Measurements from ENCODE around the gene DHRS7B.
A peak's percentile ranks its signal among the peaks of the same experiment; 100 is the strongest.
"Not testable (repeated sequence)": the region's sequence is repeated elsewhere in the genome, so short reads cannot be mapped to it uniquely, and the experiment has no call there.

The DHRS7B gene

GRCh38 chr17:21141331-21141730, 14.6 kb downstream of the DHRS7B start:
- Histone ChIP-seq H3K27ac (no peak overlapping the region), H3K9ac (no peak overlapping the region), H3K36me3 (peaks cover 14 to 56% (median 46%) of the 10 kb centered on the region in 11 experiments), H4K20me1 (no peaks in the 10 kb centered on the region; a peak in 1 of 22 replicates), H3K27me3 (no peaks in the 10 kb centered on the region), H3K9me3 (replicated peaks in 1 of 11) (peaks cover 36 to 79% (median 63%) of the 10 kb centered on the region in 11 experiments), H3K4me2 (no peak overlapping the region), H3K4me3 (no peak overlapping the region), H3K4me1 (peaks cover 0 to 15% (median 5%) of the 10 kb centered on the region in 10 experiments; a peak in 11 of 20 replicates)
- TF ChIP-seq Cebpa-rat (IDR thresholded peaks at IDR 0.05): no peak

- not testable (repeated sequence) for H3K27me3 ChIP-seq, H3K9ac ChIP-seq, H3K4me3 ChIP-seq, H3K27ac ChIP-seq, H3K4me2 ChIP-seq, H4K20me1 ChIP-seq
- Histone ChIP-seq H3K9me3 (replicated peaks in 1 of 11) (peaks cover 32 to 79% (median 61%) of the 10 kb centered on the region in 11 experiments), H3K4me1 (peaks cover 0 to 23% (median 10%) of the 10 kb centered on the region in 10 experiments; a peak in 12 of 20 replicates), H3K36me3 (peaks cover 15 to 53% (median 42%) of the 10 kb centered on the region in 11 experiments)
Observed at GRCh38 chr17:21142065-21142464, 15.3 kb downstream of the DHRS7B start.

- H3K27ac ChIP-seq: no peak overlapping the region
Observed at GRCh38 chr17:21143695-21144094, 16.9 kb downstream of the DHRS7B start.

GRCh38 chr17:21144299-21144698, 17.5 kb downstream of the DHRS7B start:
- H4K20me1 ChIP-seq, H3K27ac ChIP-seq, H3K27me3 ChIP-seq, H3K4me3 ChIP-seq, H3K9ac ChIP-seq, H3K4me2 ChIP-seq: not testable (repeated sequence)
- H3K36me3 ChIP-seq: peaks cover 21 to 55% (median 43%) of the 10 kb centered on the region in 11 experiments
- H3K4me1 ChIP-seq: peaks cover 10 to 45% (median 29%) of the 10 kb centered on the region in 10 experiments; a peak in 19 of 20 replicates
- H3K9me3 ChIP-seq (replicated peaks in 1 of 11): peaks cover 32 to 79% (median 61%) of the 10 kb centered on the region in 11 experiments

More at GRCh38 chr17:21143695-21144094, 16.9 kb downstream of the DHRS7B start:
- H3K4me1 ChIP-seq: peaks cover 4 to 39% (median 23%) of the 10 kb centered on the region in 10 experiments; a peak in 19 of 20 replicates
- no peak overlapping the region for H3K4me2 ChIP-seq
- H3K4me3 ChIP-seq: no peak overlapping the region
- no peaks in the 10 kb centered on the region; a peak in 1 of 22 replicates for H4K20me1 ChIP-seq
- H3K27me3 ChIP-seq: no peaks in the 10 kb centered on the region
- H3K9me3 ChIP-seq (replicated peaks in 1 of 11): peaks cover 32 to 79% (median 61%) of the 10 kb centered on the region in 11 experiments
- TF ChIP-seq Cebpa-rat (IDR thresholded peaks at IDR 0.05): no peak
- H3K9ac ChIP-seq: no peak overlapping the region
- H3K36me3 ChIP-seq: peaks cover 21 to 56% (median 48%) of the 10 kb centered on the region in 11 experiments

GRCh38 chr17:21146362-21147015, 19.7 kb downstream of the DHRS7B start:
- peak overlapping the region in 6 of 11 experiments; percentile 13 to 70 (median 51); a peak in 9 of 22 replicates for H3K4me2 ChIP-seq
- no peak overlapping the region for H3K4me3 ChIP-seq
- peaks cover 16 to 59% (median 41%) of the 10 kb centered on the region in 10 experiments; a peak in 19 of 20 replicates for H3K4me1 ChIP-seq
- peak overlapping the region in 1 of 11 experiments; percentile 30; a peak in 1 of 22 replicates for H3K9ac ChIP-seq
- H3K36me3 ChIP-seq: peaks cover 21 to 58% (median 44%) of the 10 kb centered on the region in 11 experiments
- H3K27ac ChIP-seq: peak overlapping the region in 5 of 11 experiments; percentile 6 to 73 (median 68); a peak in 8 of 22 replicates
- H3K27me3 ChIP-seq: no peaks in the 10 kb centered on the region
- no peaks in the 10 kb centered on the region for H4K20me1 ChIP-seq
- no peak for TF ChIP-seq Cebpa-rat (IDR thresholded peaks at IDR 0.05)
- peaks cover 46 to 79% (median 70%) of the 10 kb centered on the region in 11 experiments for H3K9me3 ChIP-seq (replicated peaks in 1 of 11)

GRCh38 chr17:21149621-21150020, 22.9 kb downstream of the DHRS7B start:
- H3K9me3 ChIP-seq (replicated peaks in 1 of 11): peaks cover 77 to 98% (median 94%) of the 10 kb centered on the region in 11 experiments

GRCh38 chr17:21152731-21153130, 26.0 kb downstream of the DHRS7B start:
- no peak overlapping the region for H3K27ac ChIP-seq
- no peak overlapping the region for H3K4me3 ChIP-seq
- no peak for TF ChIP-seq Cebpa-rat (IDR thresholded peaks at IDR 0.05)

More at GRCh38 chr17:21149621-21150020, 22.9 kb downstream of the DHRS7B start:
- H3K4me2 ChIP-seq: peak overlapping the region; percentile 26 to 70 (median 51)
- peaks cover 16 to 65% (median 41%) of the 10 kb centered on the region in 10 experiments; a peak in 19 of 20 replicates for H3K4me1 ChIP-seq
- H3K27ac ChIP-seq: peak overlapping the region; percentile 2 to 73 (median 57); a peak in 18 of 22 replicates
- TF ChIP-seq Cebpa-rat (IDR thresholded peaks at IDR 0.05): peak in 1 of 11 experiments; percentile 38; a peak in 1 of 22 replicates
- no peaks in the 10 kb centered on the region for H3K27me3 ChIP-seq
- H3K36me3 ChIP-seq: peaks cover 12 to 59% (median 38%) of the 10 kb centered on the region in 11 experiments; a peak in 21 of 22 replicates
- H3K4me3 ChIP-seq: peak overlapping the region in 2 of 10 experiments; percentile 9 to 38; a peak in 4 of 20 replicates
- H4K20me1 ChIP-seq: no peaks in the 10 kb centered on the region
- 0 out of 22 replicates have a peak overlapping the region, but pooled peaks of 1 of the 11 experiments have one; percentile 9 for H3K9ac ChIP-seq

GRCh38 chr17:21157586-21158370, 31.0 kb downstream of the DHRS7B start:
- H3K27me3 ChIP-seq: no peaks in the 10 kb centered on the region
- no peak for TF ChIP-seq Cebpa-rat (IDR thresholded peaks at IDR 0.05)

More at GRCh38 chr17:21152731-21153130, 26.0 kb downstream of the DHRS7B start:
- H3K4me1 ChIP-seq: peaks cover 16 to 41% (median 24%) of the 10 kb centered on the region in 10 experiments; a peak in 19 of 20 replicates
- H3K9ac ChIP-seq: no peak overlapping the region
- peaks cover 78 to 88% (median 84%) of the 10 kb centered on the region in 11 experiments for H3K9me3 ChIP-seq (replicated peaks in 1 of 11)
- H3K36me3 ChIP-seq: peaks cover 0 to 31% (median 17%) of the 10 kb centered on the region in 11 experiments; a peak in 21 of 22 replicates
- no peaks in the 10 kb centered on the region for H3K27me3 ChIP-seq
- H3K4me2 ChIP-seq: no peak overlapping the region
- H4K20me1 ChIP-seq: no peaks in the 10 kb centered on the region

More at GRCh38 chr17:21157586-21158370, 31.0 kb downstream of the DHRS7B start:
- H4K20me1 ChIP-seq: no peaks in the 10 kb centered on the region
- H3K9me3 ChIP-seq (replicated peaks in 1 of 11): peaks cover 30 to 37% (median 35%) of the 10 kb centered on the region in 11 experiments
- H3K4me3 ChIP-seq: no peak overlapping the region
- no peak overlapping the region for H3K9ac ChIP-seq
- H3K4me1 ChIP-seq: peaks cover 0 to 3% (median 0%) of the 10 kb centered on the region in 10 experiments; a peak in 2 of 20 replicates
- no peak overlapping the region for H3K27ac ChIP-seq
- peaks cover 0 to 6% (median 0%) of the 10 kb centered on the region in 11 experiments; a peak in 6 of 22 replicates for H3K36me3 ChIP-seq
- no peak overlapping the region for H3K4me2 ChIP-seq
